DND-41 (cell line): ENCODE measurements around the gene ITGA2.

Experiments
- EZH2 ChIP-seq: IDR thresholded peaks from 3 replicates; pipeline ENCODE4 v1.6.1; 2012; ENCODE audit warnings: borderline replicate concordance, low read depth, mild to moderate bottlenecking, moderate library complexity, low read length, inconsistent platforms; ENCODE audit not compliant: severe bottlenecking
- TF ChIP-seq, protein P1 (sequence below): IDR thresholded peaks from 2 replicates; pipeline ENCODE4 v1.5.1; 2012; ENCODE audit warnings: borderline replicate concordance, low read length, moderate library complexity, mild to moderate bottlenecking; ENCODE audit not compliant: poor library complexity, severe bottlenecking; ENCODE audit errors: extremely low read depth

DNA sequence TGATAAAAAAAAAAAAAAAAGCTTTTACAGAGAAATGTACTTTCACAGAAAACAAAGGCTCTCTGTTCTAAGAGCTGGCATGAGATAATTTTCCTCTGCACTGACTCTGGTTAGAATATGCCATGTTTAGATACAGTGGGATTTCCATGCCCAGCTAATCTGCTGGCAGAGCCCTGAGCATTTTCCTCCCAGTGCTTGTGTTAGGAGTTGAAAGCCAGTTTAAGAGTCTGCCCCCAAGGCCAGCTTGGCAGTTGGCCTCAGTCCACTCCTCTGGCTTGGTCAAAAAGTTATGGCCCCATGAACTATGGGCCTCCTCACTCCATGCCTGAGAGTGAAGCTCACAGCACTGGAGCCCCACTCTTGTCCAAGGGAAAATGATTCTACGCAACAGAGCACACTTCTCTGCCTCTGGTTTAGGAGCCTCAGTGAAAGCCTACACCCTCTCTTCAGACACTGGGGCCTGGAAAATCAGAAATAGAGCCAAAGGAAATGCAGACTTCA is 98.5 kb downstream of the ITGA2 start:
- TF ChIP-seq, protein P1, sequence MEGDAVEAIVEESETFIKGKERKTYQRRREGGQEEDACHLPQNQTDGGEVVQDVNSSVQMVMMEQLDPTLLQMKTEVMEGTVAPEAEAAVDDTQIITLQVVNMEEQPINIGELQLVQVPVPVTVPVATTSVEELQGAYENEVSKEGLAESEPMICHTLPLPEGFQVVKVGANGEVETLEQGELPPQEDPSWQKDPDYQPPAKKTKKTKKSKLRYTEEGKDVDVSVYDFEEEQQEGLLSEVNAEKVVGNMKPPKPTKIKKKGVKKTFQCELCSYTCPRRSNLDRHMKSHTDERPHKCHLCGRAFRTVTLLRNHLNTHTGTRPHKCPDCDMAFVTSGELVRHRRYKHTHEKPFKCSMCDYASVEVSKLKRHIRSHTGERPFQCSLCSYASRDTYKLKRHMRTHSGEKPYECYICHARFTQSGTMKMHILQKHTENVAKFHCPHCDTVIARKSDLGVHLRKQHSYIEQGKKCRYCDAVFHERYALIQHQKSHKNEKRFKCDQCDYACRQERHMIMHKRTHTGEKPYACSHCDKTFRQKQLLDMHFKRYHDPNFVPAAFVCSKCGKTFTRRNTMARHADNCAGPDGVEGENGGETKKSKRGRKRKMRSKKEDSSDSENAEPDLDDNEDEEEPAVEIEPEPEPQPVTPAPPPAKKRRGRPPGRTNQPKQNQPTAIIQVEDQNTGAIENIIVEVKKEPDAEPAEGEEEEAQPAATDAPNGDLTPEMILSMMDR = no peak
- TF ChIP-seq EZH2 = no peak
